H1 (cell line): ENCODE data around the gene DNM2. TPM values are rescaled to one million over a fixed set of nuclear protein-coding genes. Genes with fewer than 3 reads are reported as not detected.

Source experiments
- CTCF ChIA-PET: fragments of 300-600 bp; sonication (Branson Sonifier 250); formaldehyde crosslinking; loops from one replicate; lab custom pipeline; 2021; ENCODE audit not compliant: partially characterized antibody; lab: Charles Lee
- POLR2A ChIA-PET: fragments of 300-600 bp; sonication (Branson Sonifier 250); formaldehyde crosslinking; loops from one replicate; lab custom pipeline; 2021; ENCODE audit warnings: inconsistent platforms; ENCODE audit not compliant: partially characterized antibody; lab: Charles Lee
- DNase-seq, 2 experiments: peaks; one replicate each; pipeline versions ENCODE4 v3.0.0 to v3.0.0-alpha.2; 2010 to 2022; ENCODE audit warnings: low spot score in 2 of 2, low read depth in 1 of 2, mixed read lengths in 1 of 2
- FAIRE-seq: peaks from 2 replicates; lab custom pipeline; 2011; peaks lifted over from hg19 to GRCh38; lab: Jason Lieb, UNC
- H2AFZ ChIP-seq: 2 replicates; pipeline ENCODE4 v1.8.1; 2012; ENCODE audit warnings: low read length, inconsistent platforms
- H2AK5ac ChIP-seq: 2 replicates; pipeline ENCODE4 v1.6.1; 2013; ENCODE audit warnings: low read depth, low read length
- H2BK120ac ChIP-seq: replicated peaks from 2 replicates; pipeline ENCODE3; 2013; ENCODE audit warnings: low read depth, low read length, inconsistent platforms
- H2BK12ac ChIP-seq: 2 replicates; pipeline ENCODE4 v1.6.1; 2013; ENCODE audit warnings: low read depth, low read length
- H2BK15ac ChIP-seq: 2 replicates; pipeline ENCODE4 v1.6.1; 2013; ENCODE audit warnings: low read length
- H2BK20ac ChIP-seq: 2 replicates; pipeline ENCODE4 v1.6.1; 2013; ENCODE audit warnings: low read length
- H2BK5ac ChIP-seq: 2 replicates; pipeline ENCODE4 v1.6.1; 2013; ENCODE audit warnings: low read depth, low read length
- H3K14ac ChIP-seq: 2 replicates; pipeline ENCODE4 v1.6.1; 2013; ENCODE audit warnings: inconsistent platforms; ENCODE audit not compliant: insufficient read length
- H3K18ac ChIP-seq: 2 replicates; pipeline ENCODE4 v1.6.1; 2013; ENCODE audit warnings: low read length; ENCODE audit errors: extremely low read depth
- H3K23ac ChIP-seq: 2 replicates; pipeline ENCODE4 v1.6.1; 2013; ENCODE audit warnings: inconsistent platforms; ENCODE audit not compliant: insufficient read length
- H3K23me2 ChIP-seq: 2 replicates; pipeline ENCODE4 v1.6.1; 2013; ENCODE audit warnings: low read depth, low read length
- H3K27ac ChIP-seq: 2 replicates; pipeline ENCODE4 v1.6.1; 2011; ENCODE audit warnings: low read depth, low read length, inconsistent platforms
- H3K27me3 ChIP-seq, 4 experiments: replicated peaks in 1 of 4; 1 replicate in 1 of 4; 2 replicates in 3 of 4; pipeline versions ENCODE4 v1.6.1 to v1.8.1; 2011 to 2013; ENCODE audit warnings: low read length in 3 of 4, mild to moderate bottlenecking in 3 of 4, inconsistent platforms in 2 of 4, mixed read lengths in 2 of 4, moderate library complexity in 1 of 4; ENCODE audit not compliant: control insufficient read depth in 3 of 4, insufficient read depth in 3 of 4; ENCODE audit errors: extremely low read depth in 1 of 4
- H3K36me3 ChIP-seq, 4 experiments: 2 replicates each; pipeline versions ENCODE4 v1.6.1 to v1.8.1; 2011 to 2013; ENCODE audit warnings: mild to moderate bottlenecking in 4 of 4, low read length in 3 of 4, moderate library complexity in 2 of 4, control low read depth in 1 of 4, inconsistent platforms in 1 of 4; ENCODE audit not compliant: insufficient read depth in 4 of 4, control insufficient read depth in 2 of 4
- H3K4ac ChIP-seq: replicated peaks from 2 replicates; pipeline ENCODE3; 2013; ENCODE audit warnings: low read length, low read depth, mixed read lengths, inconsistent platforms; ENCODE audit not compliant: insufficient read length
- H3K4me1 ChIP-seq, 4 experiments: replicated peaks in 1 of 4; 1 replicate in 1 of 4; 2 replicates in 3 of 4; pipeline versions ENCODE4 v1.6.1 to v1.8.1; 2011 to 2013; ENCODE audit warnings: low read length in 3 of 4, inconsistent platforms in 2 of 4, mixed read lengths in 1 of 4; ENCODE audit not compliant: insufficient read depth in 4 of 4, control insufficient read depth in 3 of 4
- H3K4me2 ChIP-seq, 2 experiments: 2 replicates each; pipeline versions ENCODE4 v1.6.1 to v1.8.1; 2011 to 2013; ENCODE audit warnings: low read depth in 2 of 2, low read length in 2 of 2, control low read depth in 1 of 2, inconsistent platforms in 1 of 2, mild to moderate bottlenecking in 1 of 2; ENCODE audit not compliant: insufficient read depth in 1 of 2
- H3K4me3 ChIP-seq, 4 experiments: fragments of 200-600, 300-600 bp in 1 of 4; sonication (generic), shearing (Covaris generic), sonication (Bioruptor Twin) in 1 of 4; 2 replicates each; pipeline versions ENCODE4 v1.5.1 to v1.8.1; 2011 to 2016; ENCODE audit warnings: low read length in 4 of 4, low read depth in 3 of 4, control low read depth in 2 of 4, inconsistent platforms in 2 of 4, mild to moderate bottlenecking in 2 of 4, mixed read lengths in 1 of 4, moderate library complexity in 1 of 4; ENCODE audit not compliant: insufficient read depth in 2 of 4; ENCODE audit errors: extremely low read depth in 1 of 4
- H3K56ac ChIP-seq: replicated peaks from 2 replicates; pipeline ENCODE3; 2013; ENCODE audit warnings: low read depth, mild to moderate bottlenecking, mixed read lengths, low read length, inconsistent platforms; ENCODE audit not compliant: insufficient read length
- H3K79me1 ChIP-seq: 2 replicates; pipeline ENCODE4 v1.6.1; 2013; ENCODE audit warnings: low read depth, low read length, control low read depth
- H3K79me2 ChIP-seq, 2 experiments: 2 replicates each; pipeline versions ENCODE4 v1.6.1 to v1.8.1; 2012 to 2013; ENCODE audit warnings: low read length in 2 of 2, mild to moderate bottlenecking in 2 of 2, inconsistent platforms in 1 of 2; ENCODE audit not compliant: insufficient read depth in 2 of 2, control insufficient read depth in 1 of 2
- H3K9ac ChIP-seq, 4 experiments: replicated peaks in 1 of 4; 1 replicate in 1 of 4; 2 replicates in 3 of 4; pipeline versions ENCODE4 v1.6.1 to v1.8.1; 2011 to 2013; ENCODE audit warnings: low read depth in 3 of 4, low read length in 3 of 4, control low read depth in 2 of 4, mild to moderate bottlenecking in 2 of 4, moderate library complexity in 2 of 4, inconsistent platforms in 1 of 4; ENCODE audit errors: extremely low read depth in 1 of 4
- H3K9me3 ChIP-seq, 2 experiments: 2 replicates each; pipeline versions ENCODE4 v1.6.1 to v1.8.1; 2012 to 2013; ENCODE audit warnings: mild to moderate bottlenecking in 2 of 2, moderate library complexity in 2 of 2, control low read depth in 1 of 2, inconsistent platforms in 1 of 2, low read depth in 1 of 2, low read length in 1 of 2, mixed read lengths in 1 of 2; ENCODE audit not compliant: insufficient read depth in 2 of 2
- H4K20me1 ChIP-seq, 2 experiments: replicated peaks in 1 of 2; 2 replicates each; pipeline versions ENCODE3 to v1.8.1; 2011 to 2013; ENCODE audit warnings: inconsistent platforms in 2 of 2, low read length in 2 of 2, mild to moderate bottlenecking in 1 of 2; ENCODE audit not compliant: insufficient read depth in 2 of 2, control insufficient read depth in 1 of 2
- H4K5ac ChIP-seq: 2 replicates; pipeline ENCODE4 v1.6.1; 2013; ENCODE audit warnings: low read length, low read depth, mixed read lengths, inconsistent platforms; ENCODE audit not compliant: insufficient read length
- H4K8ac ChIP-seq: 2 replicates; pipeline ENCODE4 v1.8.0; 2013; ENCODE audit warnings: mild to moderate bottlenecking, moderate library complexity, low read length, inconsistent platforms; ENCODE audit not compliant: insufficient read depth; ENCODE audit errors: extremely low read depth
- H4K91ac ChIP-seq: replicated peaks from 2 replicates; pipeline ENCODE3; 2013; ENCODE audit warnings: low read length, mixed read lengths, inconsistent platforms; ENCODE audit not compliant: insufficient read length
- RAD21 ChIP-seq, 2 experiments: IDR thresholded peaks in 1 of 2; conservative IDR thresholded peaks in 1 of 2; 2 replicates each; pipeline ENCODE4 v1.6.1; 2011; ENCODE audit warnings: low read depth in 2 of 2, low read length in 2 of 2, improper control_type of control experiment in 1 of 2, inconsistent platforms in 1 of 2, mild to moderate bottlenecking in 1 of 2, moderate library complexity in 1 of 2
- SAP30 ChIP-seq: fragments of 300-600 bp; sonication (generic); IDR thresholded peaks from 2 replicates; pipeline ENCODE4 v1.7.1; 2012; ENCODE audit warnings: low read length, moderate library complexity, mild to moderate bottlenecking, inconsistent platforms; ENCODE audit not compliant: insufficient read depth, insufficient replicate concordance
- WGBS, 2 experiments: shearing (Covaris generic) in 1 of 2; methylation state at CpG; one replicate each; pipeline versions ENCODE4 v1.1.6 to v1.1.7; 2013 to 2015; ENCODE audit warnings: low lambda C conversion rate in 2 of 2, mixed read lengths in 2 of 2, inconsistent platforms in 1 of 2, low coverage in 1 of 2, missing lambda C conversion rate in 1 of 2; ENCODE audit not compliant: insufficient replicate concordance in 2 of 2, insufficient coverage in 1 of 2, insufficient read length in 1 of 2; ENCODE audit errors: extremely low coverage in 1 of 2, missing lambda C conversion rate in 1 of 2; 5-methylcytosine and 5-hydroxymethylcytosine counted together
- polyA plus RNA-seq, 7 experiments: library from polyadenylated mRNA; depleted of rRNA in 3 of 7; stranded (reverse) in 5 of 7; unstranded in 2 of 7; fragments of >200 nt in 5 of 7; fragments of 200-250 nt in 2 of 7; gene quantifications; 1 replicate in 5 of 7; 2 replicates in 1 of 7; 4 replicates in 1 of 7; pipeline versions ENCODE4 v1.2.1 to v1.2.3, GENCODE V29; 2011 to 2013; ENCODE audit warnings: missing spikeins in 2 of 7, mixed read lengths in 2 of 7
- total RNA-seq: library from RNA; stranded (reverse); fragmentation: NEBNext Ultra II Directional; extraction: Animal tissue kit (Norgen Biotek cat#: 25700); gene quantifications from 2 replicates; pipeline ENCODE4 v1.2.1, GENCODE V29; 2021

Gene DNM2
- total and polyA plus RNA-seq, 2 of the 8 experiments (the other 6 are each of a cell fraction or from before 2014, with no cell fraction given): 61.9 to 120 TPM

DNA sequence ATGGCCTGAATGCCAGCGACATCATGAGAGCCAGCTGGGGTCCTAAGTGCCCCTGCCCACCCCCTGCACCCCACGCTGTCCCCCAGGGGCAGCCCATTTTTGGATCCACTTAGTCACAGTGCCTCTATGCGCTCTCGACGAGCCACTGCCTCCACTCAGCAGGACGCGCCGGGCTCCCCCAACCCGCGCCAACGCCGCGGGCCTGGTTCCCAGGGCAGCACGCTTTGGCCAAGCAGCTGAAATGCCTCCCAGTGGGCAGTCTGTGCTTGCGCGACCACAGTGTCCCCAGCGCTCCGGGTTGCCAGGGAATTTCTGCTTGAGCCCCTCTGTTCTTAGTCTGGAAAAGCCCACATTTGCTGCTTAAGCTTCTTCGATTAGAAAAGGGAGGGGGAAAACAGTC is 78.8 kb downstream of the DNM2 start:
- H3K27ac ChIP-seq: no peak overlapping the region
- no peak for DNase-seq
- no peak overlapping the region for H2AFZ ChIP-seq
- H4K91ac ChIP-seq: no peak overlapping the region
- H2BK15ac ChIP-seq: no peak overlapping the region
- no peak overlapping the region for H2AK5ac ChIP-seq
- H3K79me1 ChIP-seq: no peaks in the 10 kb centered on the region
- POLR2A ChIA-PET: interaction anchor here (1.0 to 1.2 kb wide), 2 partner anchors 10 to 79 kb away, joined by 3 to 4 read pairs; partner anchors contain the start of gene DNM2
- no peaks in the 10 kb centered on the region; the same call in 1 of the 2 replicates for H3K23me2 ChIP-seq
- no peaks in the 10 kb centered on the region for H3K79me2 ChIP-seq
- H4K5ac ChIP-seq: no peak overlapping the region
- CTCF ChIA-PET: interaction anchor here (0.6 to 1.4 kb wide), 6 partner anchors 9 to 79 kb away, joined by 3 to 4 read pairs (median 3); partner anchors contain the start of gene DNM2
- H3K4ac ChIP-seq: no peak overlapping the region
- no peak overlapping the region for H3K14ac ChIP-seq
- H4K8ac ChIP-seq: no peak overlapping the region
- FAIRE-seq: no peak
- no peak overlapping the region for H3K9ac ChIP-seq
- H2BK5ac ChIP-seq: no peak overlapping the region
- H2BK120ac ChIP-seq: no peak overlapping the region
- no peaks in the 10 kb centered on the region for H4K20me1 ChIP-seq
- WGBS, 2 experiments: 90% methylated on average over 15 of the region's 19 CpGs; no CpG with 5 or more reads in 1 of the 2 experiments
- H3K36me3 ChIP-seq: peaks cover 3 to 29% (median 19%) of the 10 kb centered on the region in 4 experiments; a peak in 6 of 8 replicates
- no peak overlapping the region for H3K4me2 ChIP-seq
- H3K18ac ChIP-seq: no peak overlapping the region
- no peak overlapping the region for H3K4me3 ChIP-seq
- no peak overlapping the region for H3K56ac ChIP-seq
- H3K9me3 ChIP-seq: no peaks in the 10 kb centered on the region
- H3K23ac ChIP-seq: no peak overlapping the region
- 0 out of 4 replicates have a peak, but pooled peaks of 1 of the 2 experiments have one; percentile 0 for TF ChIP-seq RAD21 (IDR thresholded peaks at IDR 0.05 in 1 of 2, conservative IDR thresholded peaks at IDR 0.05 in 1 of 2; ENCODE audit: low read depth in 2 of 2, low read length in 2 of 2)
- TF ChIP-seq SAP30: no peak
- TF ChIP-seq, all 59 proteins: peak for 1
- no peak overlapping the region for H2BK20ac ChIP-seq
- no peaks in the 10 kb centered on the region for H3K4me1 ChIP-seq
- no peak overlapping the region for H2BK12ac ChIP-seq
- H3K27me3 ChIP-seq: no peaks in the 10 kb centered on the region
